Cardiac muscle cell (in vitro differentiated cells and primary cell): Measurements from ENCODE around the gene SMAD3. TPM values are rescaled to one million over a fixed set of nuclear protein-coding genes. Genes with fewer than 3 reads are reported as not detected.

Source experiments
- DNase-seq, 2 donors: peaks; one replicate each; pipeline versions ENCODE4 v3.0.0 to v3.0.0-alpha.2; 2010 to 2017; ENCODE audit warnings: low read depth in 1 of 2, low spot score in 1 of 2
- H3K27ac ChIP-seq: fragments of 200-600 bp; sonication (generic); 2 replicates; pipeline ENCODE4 v1.5.1; 2016
- H3K27me3 ChIP-seq: fragments of 200-600 bp; sonication (generic); 2 replicates; pipeline ENCODE4 v1.6.0; 2016; ENCODE audit warnings: control low read depth
- H3K36me3 ChIP-seq: fragments of 200-600 bp; sonication (generic); 2 replicates; pipeline ENCODE4 v1.5.1; 2016; ENCODE audit warnings: control low read depth
- H3K4me1 ChIP-seq: fragments of 200-600 bp; sonication (generic); 2 replicates; pipeline ENCODE4 v1.8.1; 2017; ENCODE audit warnings: low read depth, mild to moderate bottlenecking, mixed run types
- H3K4me3 ChIP-seq: fragments of 200-600 bp; sonication (generic); 2 replicates; pipeline ENCODE4 v1.5.1; 2016; ENCODE audit warnings: mild to moderate bottlenecking
- H3K9me3 ChIP-seq: fragments of 200-600 bp; sonication (generic); 2 replicates; pipeline ENCODE4 v1.5.1; 2017; ENCODE audit warnings: low read depth, mild to moderate bottlenecking, control low read depth
- polyA plus RNA-seq: library from polyadenylated mRNA; unstranded; fragments of >200 nt; fragmentation: Nextera tagmentation; extraction: Ambion mirVana; gene quantifications from 2 replicates; pipeline ENCODE4 v1.2.1, GENCODE V29; 2016
- total RNA-seq: library from RNA; depleted of rRNA; stranded (reverse); fragments of >200 nt; gene quantifications from 2 replicates; pipeline ENCODE4 v1.2.3, GENCODE V29; 2016
- TF ChIP-seq, protein P1 (sequence below): IDR thresholded peaks from 2 replicates; pipeline ENCODE4 v1.5.1; 2012; ENCODE audit warnings: low read depth, mild to moderate bottlenecking, low read length

Gene SMAD3
- total and polyA plus RNA-seq, 2 experiments from 2014 or later: 16.3 to 29.2 TPM

DNA sequence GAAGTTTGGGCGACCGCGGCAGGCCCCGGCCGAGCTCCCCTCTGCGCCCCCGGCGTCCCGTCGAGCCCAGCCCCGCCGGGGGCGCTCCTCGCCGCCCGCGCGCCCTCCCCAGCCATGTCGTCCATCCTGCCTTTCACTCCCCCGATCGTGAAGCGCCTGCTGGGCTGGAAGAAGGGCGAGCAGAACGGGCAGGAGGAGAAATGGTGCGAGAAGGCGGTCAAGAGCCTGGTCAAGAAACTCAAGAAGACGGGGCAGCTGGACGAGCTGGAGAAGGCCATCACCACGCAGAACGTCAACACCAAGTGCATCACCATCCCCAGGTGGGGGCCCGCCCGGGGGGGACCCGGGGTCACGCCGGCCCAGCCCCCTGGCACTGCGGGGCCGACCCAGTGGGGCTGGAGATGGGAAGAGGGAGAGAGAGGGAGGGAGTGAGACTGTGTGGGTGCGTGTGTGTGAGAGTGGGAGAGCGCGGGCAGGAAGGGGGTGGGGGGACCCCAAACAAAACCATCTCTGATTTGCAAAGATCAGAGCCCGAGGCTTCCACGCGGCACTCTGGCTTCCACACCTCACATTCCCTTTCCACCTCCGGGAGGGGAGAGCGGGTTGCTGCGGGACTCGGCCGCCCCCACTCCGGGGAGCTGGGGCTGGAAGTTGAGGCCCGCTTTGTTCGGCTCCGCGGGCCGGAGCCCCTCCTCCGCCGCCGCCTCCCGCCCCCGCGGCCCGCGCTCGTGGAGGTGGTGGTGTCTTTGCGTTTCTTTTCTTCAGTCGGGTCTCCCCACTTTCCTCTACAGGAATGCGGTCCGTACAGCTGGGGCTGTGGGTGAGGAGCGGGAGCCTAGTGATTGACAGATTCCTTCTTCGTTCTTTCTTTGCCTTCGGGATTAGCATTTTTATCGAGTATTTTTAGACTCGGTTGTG lies 898 bp downstream of the SMAD3 start:
- peak overlapping the region; percentile 93 for H3K27ac ChIP-seq
- peak overlapping the region; percentile 66 for H3K4me3 ChIP-seq
- H3K27me3 ChIP-seq: peaks cover 5% of the 10 kb centered on the region
- H3K9me3 ChIP-seq: no peaks in the 10 kb centered on the region
- H3K36me3 ChIP-seq: no peaks in the 10 kb centered on the region
- peak in 1 of 2 donors; percentile 37 for DNase-seq
- TF ChIP-seq, protein P1, sequence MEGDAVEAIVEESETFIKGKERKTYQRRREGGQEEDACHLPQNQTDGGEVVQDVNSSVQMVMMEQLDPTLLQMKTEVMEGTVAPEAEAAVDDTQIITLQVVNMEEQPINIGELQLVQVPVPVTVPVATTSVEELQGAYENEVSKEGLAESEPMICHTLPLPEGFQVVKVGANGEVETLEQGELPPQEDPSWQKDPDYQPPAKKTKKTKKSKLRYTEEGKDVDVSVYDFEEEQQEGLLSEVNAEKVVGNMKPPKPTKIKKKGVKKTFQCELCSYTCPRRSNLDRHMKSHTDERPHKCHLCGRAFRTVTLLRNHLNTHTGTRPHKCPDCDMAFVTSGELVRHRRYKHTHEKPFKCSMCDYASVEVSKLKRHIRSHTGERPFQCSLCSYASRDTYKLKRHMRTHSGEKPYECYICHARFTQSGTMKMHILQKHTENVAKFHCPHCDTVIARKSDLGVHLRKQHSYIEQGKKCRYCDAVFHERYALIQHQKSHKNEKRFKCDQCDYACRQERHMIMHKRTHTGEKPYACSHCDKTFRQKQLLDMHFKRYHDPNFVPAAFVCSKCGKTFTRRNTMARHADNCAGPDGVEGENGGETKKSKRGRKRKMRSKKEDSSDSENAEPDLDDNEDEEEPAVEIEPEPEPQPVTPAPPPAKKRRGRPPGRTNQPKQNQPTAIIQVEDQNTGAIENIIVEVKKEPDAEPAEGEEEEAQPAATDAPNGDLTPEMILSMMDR: no peak
- H3K4me1 ChIP-seq: peaks cover 48% of the 10 kb centered on the region

DNA sequence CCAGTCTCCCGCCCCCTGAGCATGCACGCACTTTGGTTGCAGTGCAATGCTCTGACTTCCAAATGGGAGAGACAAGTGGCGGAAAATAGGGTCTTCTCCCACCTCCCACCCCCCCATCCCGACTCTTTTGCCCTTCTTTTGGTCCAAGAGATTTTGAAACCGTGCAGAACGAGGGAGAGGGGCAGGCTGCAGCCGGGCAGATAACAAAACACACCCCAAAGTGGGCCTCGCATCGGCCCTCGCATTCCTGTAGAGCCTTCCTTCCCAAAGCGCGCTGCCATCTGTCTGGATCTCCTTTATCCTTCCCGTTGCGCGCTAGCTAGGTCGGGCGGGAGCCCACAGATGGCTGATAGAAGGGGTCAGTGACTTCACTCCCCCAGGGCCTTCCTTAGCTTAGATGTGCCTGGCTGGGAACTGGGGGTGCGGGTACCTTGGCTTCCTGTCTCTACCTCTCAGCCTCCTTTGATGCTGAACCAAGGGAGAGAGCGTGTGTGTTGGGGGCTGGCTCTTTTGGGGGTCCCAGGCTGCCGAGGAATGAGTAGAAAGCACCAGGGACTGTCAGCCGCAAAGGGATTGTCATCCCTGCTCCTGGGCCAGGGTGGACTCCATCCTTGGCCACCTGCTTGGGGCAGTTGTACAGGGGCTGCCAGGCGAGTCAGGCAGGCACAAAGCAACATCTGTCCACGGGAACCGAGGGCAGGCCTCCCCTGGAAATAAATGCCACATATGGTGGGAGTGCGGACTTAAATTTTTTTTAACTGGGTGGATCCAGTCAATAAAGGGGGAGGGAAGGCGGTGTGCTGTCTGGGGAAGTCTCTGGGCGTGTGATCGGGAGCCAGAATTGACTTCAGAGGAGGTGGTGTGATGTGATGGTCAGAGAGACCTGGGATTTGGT lies 1.8 kb downstream of the SMAD3 start:
- TF ChIP-seq, protein P1: no peak
- peak in 1 of 2 donors; percentile 58 for DNase-seq
- Histone ChIP-seq H3K27ac (peak overlapping the region; percentile 93), H3K36me3 (no peaks in the 10 kb centered on the region), H3K27me3 (no peaks in the 10 kb centered on the region), H3K4me1 (peaks cover 48% of the 10 kb centered on the region), H3K9me3 (no peaks in the 10 kb centered on the region), H3K4me3 (peak overlapping the region; percentile 66)

DNA sequence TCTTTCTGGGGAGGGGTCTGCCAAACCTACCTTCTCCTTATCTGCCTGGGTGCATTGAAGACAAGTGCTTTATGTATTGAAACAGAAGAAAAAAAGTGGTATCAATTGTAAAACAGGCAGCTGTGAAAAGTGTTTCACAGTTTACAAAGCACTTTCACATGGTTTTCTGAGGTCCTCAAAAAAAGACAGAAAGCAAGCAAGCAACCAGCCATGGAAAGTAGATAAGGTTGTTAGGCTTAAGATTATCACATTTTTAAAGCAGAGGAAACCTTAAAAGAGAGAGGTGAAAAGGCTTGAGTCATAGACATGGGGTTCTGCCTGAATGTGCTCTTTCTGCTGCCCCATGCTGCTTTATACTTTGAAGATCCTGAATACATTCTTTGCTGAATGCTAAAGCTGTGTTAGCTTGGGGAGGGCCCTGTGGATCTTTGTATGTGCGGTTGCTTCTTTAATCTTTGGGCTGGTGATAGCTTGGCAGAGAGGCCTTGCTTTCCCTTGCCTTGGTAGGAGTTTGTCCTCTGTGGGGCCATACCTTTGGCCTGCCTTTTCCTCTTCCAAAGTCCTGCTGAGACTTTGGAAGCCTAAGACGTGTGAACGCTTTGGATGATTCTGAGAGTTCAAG lies 2.6 kb downstream of the SMAD3 start:
- Histone ChIP-seq H3K27ac (peak overlapping the region; percentile 36), H3K9me3 (no peaks in the 10 kb centered on the region), H3K36me3 (no peaks in the 10 kb centered on the region), H3K27me3 (no peaks in the 10 kb centered on the region), H3K4me1 (peaks cover 48% of the 10 kb centered on the region), H3K4me3 (peak overlapping the region; percentile 66)
- TF ChIP-seq, protein P1: no peak
- peak in 1 of 2 donors; percentile 45 for DNase-seq

DNA sequence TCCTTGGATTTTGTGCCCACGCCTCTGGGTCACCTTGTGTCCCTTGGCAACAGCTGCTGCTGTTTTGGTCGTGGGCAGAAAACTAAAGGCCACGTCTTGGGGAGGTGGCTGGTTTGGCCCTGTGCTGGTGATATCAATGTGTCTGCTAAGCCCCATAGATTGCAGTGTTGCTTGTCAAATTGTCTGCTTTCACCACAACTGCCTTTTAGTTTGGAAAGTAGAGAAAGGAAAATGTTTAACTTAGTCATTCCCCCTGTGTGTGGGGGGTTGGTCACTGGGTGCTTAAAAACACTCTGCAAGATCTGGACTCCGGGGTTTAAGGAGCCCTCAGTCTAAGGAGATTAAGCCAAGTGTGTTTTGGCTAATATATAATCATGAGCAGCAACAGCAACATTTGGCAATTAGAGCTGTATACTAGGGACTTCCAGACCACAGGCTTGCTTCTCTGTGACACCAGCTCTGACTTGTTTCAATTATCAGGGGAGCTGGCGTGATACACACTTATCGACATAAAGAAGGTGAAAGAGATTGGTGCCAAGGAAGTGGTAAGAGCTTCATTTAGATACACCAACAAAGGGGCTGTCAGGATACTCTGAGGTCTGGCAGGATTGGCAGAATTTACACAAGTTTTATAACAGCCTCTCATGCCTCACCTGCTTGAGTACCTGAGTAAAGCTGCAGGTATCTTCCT lies 3.5 kb downstream of the SMAD3 start:
- Histone ChIP-seq H3K36me3 (no peaks in the 10 kb centered on the region), H3K27me3 (no peaks in the 10 kb centered on the region), H3K4me1 (peaks cover 44% of the 10 kb centered on the region), H3K9me3 (no peaks in the 10 kb centered on the region), H3K4me3 (peak overlapping the region; percentile 66), H3K27ac (no peak overlapping the region)
- DNase-seq: peak in 1 of 2 donors; percentile 58
- TF ChIP-seq, protein P1: no peak

DNA sequence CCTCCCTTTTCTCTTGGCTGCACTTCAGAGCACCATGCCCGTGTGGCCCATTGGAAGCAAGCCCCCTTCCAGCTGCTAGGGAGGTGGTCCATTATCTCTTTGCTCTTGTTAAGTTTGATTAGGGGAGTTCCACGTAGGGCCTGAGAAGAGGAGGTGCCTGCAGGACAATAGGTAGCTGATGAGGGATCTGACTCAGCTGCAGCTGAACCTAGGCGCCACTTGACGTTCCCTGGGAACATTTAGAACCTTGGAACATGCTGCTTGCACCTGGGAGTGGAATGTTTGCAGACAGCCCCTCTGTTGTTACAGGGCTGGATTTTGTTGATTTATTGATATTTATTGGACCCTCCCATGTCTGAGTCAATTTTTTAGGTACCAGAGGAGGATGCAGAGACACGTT lies 4.7 kb downstream of the SMAD3 start:
- no peaks in the 10 kb centered on the region for H3K36me3 ChIP-seq
- no peak for DNase-seq
- H3K4me3 ChIP-seq: no peak overlapping the region
- no peaks in the 10 kb centered on the region for H3K27me3 ChIP-seq
- TF ChIP-seq, protein P1: no peak
- no peaks in the 10 kb centered on the region for H3K9me3 ChIP-seq
- no peak overlapping the region for H3K27ac ChIP-seq
- peaks cover 33% of the 10 kb centered on the region for H3K4me1 ChIP-seq
